Fibroblast of mammary gland (primary cell): ENCODE measurements around the gene C11orf65.
A peak's percentile ranks its signal among the peaks of the same experiment; 100 is the strongest.

Source experiments
- DNase-seq: peaks from one replicate; pipeline ENCODE4 v3.0.0-alpha.2; 2010; ENCODE audit warnings: low read depth
- H3K4me3 ChIP-seq: 2 replicates; pipeline ENCODE4 v1.5.1; 2011; ENCODE audit warnings: low read depth, mild to moderate bottlenecking, low read length, moderate library complexity; ENCODE audit not compliant: control insufficient read depth
- TF ChIP-seq, protein P1 (sequence below): conservative IDR thresholded peaks from 2 replicates; pipeline ENCODE4 v1.5.1; 2011; ENCODE audit warnings: low read depth, low read length, inconsistent platforms; ENCODE audit not compliant: control insufficient read depth, insufficient read depth

Gene C11orf65, protein sequence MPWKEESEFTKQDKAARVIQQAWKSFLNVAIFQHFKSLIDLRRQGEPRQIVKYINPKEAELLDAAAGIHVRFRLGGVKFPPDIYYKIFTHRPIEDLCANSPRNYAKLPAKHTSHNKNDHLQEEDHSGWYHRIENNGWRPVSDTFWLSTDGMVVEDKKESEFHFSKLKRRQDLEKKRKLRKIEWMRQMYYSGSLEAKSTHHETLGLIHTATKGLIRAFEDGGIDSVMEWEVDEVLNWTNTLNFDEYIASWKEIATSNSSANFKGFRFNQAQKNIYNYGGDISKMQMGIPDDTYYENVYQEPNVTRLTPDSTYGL

GRCh38 chr11:108467091-108467823, at the start of gene C11orf65:
TSS of gene C11orf65 (minus strand) at chr11:108467529. CDS start at chr11:108461559, 5,970 bp downstream.
- H3K4me3 ChIP-seq, result peak within 1 kb of the TSS; percentile 96
- TF ChIP-seq, protein P1, sequence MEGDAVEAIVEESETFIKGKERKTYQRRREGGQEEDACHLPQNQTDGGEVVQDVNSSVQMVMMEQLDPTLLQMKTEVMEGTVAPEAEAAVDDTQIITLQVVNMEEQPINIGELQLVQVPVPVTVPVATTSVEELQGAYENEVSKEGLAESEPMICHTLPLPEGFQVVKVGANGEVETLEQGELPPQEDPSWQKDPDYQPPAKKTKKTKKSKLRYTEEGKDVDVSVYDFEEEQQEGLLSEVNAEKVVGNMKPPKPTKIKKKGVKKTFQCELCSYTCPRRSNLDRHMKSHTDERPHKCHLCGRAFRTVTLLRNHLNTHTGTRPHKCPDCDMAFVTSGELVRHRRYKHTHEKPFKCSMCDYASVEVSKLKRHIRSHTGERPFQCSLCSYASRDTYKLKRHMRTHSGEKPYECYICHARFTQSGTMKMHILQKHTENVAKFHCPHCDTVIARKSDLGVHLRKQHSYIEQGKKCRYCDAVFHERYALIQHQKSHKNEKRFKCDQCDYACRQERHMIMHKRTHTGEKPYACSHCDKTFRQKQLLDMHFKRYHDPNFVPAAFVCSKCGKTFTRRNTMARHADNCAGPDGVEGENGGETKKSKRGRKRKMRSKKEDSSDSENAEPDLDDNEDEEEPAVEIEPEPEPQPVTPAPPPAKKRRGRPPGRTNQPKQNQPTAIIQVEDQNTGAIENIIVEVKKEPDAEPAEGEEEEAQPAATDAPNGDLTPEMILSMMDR, result no peak

GRCh38 chr11:108516125-108516524, 48.8 kb upstream of the C11orf65 start:
- DNase-seq, result no peak
- H3K4me3 ChIP-seq, result no peak overlapping the region
- TF ChIP-seq, protein P1, result no peak

More at GRCh38 chr11:108467091-108467823, at the start of gene C11orf65:
- DNase-seq, result peak; percentile 97

- TF ChIP-seq, protein P1, result no peak
- no peak for DNase-seq
- H3K4me3 ChIP-seq, result no peak overlapping the region
Measured at GRCh38 chr11:108512708-108513107, 45.4 kb upstream of the C11orf65 start.

DNA sequence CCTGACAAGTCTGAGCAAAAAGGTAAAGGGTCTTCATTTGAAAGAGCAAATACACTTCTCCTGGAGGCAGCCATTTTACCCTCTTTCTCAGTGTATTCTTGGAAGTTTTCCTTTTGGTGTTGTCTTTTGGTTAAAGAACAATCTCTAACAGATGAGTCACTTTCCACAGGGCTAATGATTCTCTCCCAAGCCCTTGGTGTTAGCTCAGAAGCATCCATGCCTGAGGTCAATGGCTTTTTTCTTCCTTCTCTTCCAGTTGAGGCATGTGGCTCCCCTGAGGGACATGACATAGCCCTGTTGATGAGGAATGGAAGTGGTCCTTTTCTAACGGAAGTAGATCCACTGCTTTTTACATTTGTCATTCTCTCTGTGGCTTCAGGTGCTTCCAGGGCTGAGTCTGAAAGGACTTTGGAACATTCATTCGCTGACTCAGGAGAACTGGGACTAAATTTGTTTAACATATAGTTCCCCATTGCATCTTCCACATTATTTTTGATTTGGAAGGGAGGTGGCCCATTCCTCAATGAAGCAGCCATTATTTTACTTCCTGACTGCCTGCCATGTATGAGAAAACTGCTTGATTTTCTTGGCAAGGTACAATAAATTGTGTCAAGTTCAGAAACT, 44.6 kb upstream of the C11orf65 start:
- H3K4me3 ChIP-seq, result no peak overlapping the region
- peak; percentile 78 for DNase-seq
- TF ChIP-seq, protein P1, result no peak

DNA sequence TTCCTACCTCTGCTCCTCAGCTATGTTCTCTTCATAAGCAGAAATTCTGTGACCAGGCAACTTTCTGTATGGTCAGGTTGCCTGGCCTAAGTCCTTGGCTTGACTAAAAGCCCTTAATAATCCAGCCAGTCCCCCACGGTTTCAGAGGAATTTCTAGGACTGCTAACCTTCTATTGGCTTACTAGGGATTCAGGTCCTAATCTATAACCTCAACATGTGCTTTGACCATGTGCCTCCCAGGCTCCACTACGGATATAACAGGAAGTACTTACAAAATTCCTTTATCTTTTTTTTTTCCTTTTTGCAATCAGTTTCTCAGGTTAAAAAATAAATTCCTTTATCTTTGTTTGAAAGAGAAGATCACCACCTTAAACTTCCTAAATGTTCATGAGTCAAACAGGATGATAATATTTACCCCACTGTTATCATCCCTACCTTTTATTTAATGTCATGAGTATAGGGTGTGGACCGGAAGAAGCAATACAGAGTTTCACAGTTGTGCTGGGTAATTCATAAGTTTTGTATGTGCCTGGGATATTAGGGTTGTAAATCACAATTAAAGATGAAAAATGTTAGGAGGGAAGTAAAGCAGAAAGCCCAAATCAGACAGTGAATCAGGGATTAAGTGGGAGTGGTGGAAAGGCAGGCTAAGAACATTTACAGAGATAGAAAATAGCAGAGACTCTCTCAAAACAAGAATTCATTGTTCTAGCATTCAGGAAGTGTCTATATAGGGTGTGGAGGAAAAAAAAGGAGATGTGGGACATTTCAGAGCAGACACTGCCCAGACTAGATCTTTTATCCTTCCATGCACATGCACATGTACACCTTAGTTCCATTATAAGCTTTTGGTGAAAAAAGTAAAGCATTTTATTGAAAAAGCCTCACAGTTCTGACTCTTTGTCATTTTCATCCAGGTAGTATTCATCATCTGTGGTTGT, 41.6 kb upstream of the C11orf65 start:
- TF ChIP-seq, protein P1, result no peak
- DNase-seq, result no peak
- no peak overlapping the region for H3K4me3 ChIP-seq

GRCh38 chr11:108501396-108501795, 34.1 kb upstream of the C11orf65 start:
- peak; percentile 20 for DNase-seq
- TF ChIP-seq, protein P1, result no peak
- no peak overlapping the region for H3K4me3 ChIP-seq
